ENCODE results near the gene ZNF304.

Gene ZNF304

DNA sequence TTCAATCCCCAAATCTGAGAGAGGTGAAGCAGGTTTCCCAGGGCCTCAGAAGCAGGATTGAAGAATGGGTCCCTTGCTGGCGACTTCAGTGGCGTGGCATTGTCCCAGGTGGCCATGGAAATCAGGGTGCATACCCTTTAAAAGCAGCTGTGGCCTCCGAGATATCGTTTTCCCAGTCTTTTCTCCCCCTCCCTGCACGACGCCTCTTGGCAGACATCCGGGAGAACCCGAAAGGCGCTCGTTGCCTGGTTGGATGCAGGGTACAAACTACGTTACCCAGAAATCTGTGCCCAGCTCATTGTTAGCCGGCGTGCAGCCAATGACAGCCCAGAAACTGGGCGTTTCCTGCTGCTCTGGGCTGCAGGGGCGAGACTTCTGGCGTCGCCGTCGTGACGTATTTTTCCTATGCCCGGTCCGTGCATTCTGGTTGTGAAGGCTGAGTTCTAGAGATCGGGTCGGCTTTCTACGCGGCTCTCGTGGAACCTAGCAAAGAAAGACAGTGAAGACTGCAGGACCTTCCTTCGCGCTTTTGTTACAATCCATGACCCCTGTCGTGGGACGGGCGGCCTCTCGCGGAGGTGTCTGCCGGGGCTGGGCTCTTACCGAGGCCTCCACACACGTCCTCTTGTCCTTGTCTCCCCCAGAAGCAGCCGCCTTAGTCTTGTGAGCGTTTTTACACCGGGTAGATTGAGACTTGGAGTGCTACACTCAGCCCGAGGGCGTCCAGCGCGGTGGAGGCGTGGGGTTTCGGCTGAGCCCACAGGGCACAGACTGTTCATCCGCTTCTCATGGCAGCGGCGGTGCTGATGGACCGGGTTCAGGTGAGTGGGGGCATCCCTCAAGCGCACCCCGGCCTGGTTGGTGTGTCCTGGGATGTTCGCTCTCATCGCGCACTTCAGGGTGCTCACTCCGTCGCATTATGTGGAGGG, at the start of gene ZNF304:
TSS of gene ZNF304 (plus strand) at position 395 of the 929 bp plus-strand sequence. CDS start at position 789, 394 bp downstream.
- no peak for DNase-seq

DNA sequence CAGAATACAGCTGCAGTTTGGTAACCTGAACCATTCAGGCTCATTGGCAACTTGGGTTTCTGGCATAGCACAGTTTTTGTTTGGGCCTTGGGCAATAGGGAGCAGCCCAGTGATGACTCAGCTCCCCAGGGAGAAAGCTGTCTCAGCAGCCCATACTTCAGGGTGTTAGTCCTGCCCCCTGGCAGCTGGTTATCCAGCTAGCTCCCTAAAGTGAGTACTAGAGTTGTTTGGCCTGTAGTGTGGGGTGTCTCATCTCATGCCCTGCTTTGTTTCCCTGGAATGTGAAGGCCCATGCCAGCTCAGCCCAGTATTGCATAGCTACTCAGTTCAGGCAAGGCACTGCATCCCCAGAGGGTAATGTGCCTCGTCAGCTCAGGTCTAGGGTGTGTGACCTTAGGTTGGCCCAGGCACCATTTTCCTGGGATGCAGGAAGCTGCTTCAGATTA, 49.0 kb upstream of the ZNF304 start:
- no peak for DNase-seq

DNA sequence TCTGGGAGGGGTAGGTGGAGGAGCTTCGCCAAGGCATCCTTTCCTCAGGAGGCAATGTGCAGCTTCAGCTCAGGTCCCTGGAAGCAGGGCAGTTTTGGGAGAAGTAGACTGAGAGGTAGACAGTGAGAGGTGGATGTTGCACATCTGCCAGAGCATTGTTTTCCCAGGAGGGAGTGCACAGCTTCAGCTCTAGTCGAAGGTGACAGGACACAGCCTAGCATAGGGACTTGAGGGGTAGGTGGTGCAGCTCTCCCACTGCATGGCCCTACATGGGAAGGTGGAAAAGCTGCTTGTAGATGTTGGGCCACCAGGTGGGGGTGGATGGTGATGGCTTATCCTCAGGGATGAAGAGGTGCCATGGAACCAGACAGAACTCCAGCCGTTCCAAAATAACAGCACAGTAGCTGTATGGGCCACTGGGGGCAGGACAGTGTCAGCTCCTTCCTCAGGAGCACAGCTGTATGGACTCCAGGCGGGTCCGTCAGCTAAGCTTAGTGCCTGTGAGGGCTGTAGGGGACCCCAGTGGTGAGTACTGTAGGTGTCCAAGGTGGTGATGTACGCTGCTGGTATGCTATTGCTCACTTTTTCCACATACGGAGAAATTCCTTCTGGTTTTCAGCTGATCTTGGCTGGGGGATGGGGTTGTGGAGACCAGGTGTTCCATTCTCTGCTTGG, 48.2 kb upstream of the ZNF304 start:
- DNase-seq: no peak

DNA sequence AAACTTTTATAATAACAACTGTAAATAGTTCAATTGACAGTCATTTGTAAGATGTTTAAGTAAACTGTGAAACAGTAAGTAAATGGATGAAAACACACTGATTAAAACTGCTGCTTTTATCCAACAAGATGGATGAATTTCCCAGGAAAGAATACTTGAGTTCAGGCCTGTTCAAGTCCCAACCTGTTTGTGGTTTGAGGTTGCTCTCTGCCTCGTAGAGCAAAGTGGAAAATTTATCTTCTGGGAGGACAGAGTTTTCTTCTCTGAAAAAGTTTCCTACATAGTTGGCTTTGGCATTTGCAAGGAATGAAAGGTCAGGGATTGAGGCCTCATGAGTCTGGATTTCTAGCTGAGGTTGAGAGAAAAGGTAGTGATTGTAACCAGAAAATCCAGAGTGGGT, 46.0 kb upstream of the ZNF304 start:
- DNase-seq: no peak

DNA sequence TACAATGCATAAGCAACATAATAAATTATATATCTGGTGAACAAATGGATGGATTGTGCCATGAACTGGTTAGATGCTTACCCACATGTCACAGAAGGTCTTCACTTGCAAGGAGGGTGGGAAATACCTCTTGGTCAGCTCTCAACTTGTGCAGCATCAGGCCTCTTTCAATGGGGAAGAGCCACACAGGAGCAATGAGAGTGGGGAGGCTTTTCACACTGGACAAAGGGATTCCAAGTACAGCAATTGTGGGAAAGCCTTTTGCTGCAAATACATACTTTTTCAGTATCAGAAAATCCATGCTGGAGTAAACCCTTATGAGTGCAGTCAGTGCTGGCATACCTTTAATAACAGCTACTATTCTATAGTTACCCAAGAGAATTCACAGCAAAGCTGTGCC, 42.6 kb upstream of the ZNF304 start:
- no peak for DNase-seq

DNA sequence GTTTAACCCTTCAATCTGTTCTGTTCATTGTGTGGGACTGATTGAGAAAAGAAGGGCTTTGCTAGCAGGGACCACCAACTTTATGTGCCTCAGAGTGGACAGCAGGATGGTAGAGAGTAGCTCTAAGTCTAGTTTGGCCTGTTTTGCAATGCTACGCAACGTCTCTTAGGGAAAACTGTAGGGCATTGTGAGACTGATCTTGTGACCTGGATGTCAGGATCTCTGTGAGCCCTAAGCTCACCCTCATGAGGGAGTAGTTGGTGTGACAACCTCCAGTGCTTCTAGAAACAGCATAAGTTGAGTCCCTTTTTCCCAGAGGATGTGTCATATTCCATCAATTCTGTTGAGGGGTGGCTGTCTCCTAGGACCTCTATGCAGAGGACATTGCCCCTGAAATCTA, 40.3 kb upstream of the ZNF304 start:
- DNase-seq: no peak

DNA sequence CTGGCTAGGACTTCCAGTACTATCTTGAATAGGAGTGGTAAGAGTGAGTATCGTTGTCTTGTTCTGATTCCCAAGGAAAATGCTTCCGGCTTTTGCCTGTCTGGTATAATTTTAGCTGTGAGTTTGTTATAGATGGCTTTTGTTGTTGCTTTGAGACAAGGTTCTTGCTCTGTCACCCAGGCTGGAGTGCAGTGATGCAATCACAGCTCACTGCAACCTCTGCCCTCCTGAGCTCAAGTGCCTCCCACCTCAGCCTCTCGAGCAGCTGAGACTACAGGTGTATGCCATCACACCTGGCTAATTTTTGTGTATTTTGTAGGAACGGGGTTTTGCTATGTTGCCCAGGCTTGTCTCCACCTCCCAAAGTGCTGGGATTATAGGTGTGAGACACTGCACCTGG, 36.9 kb upstream of the ZNF304 start:
- no peak for DNase-seq

DNA sequence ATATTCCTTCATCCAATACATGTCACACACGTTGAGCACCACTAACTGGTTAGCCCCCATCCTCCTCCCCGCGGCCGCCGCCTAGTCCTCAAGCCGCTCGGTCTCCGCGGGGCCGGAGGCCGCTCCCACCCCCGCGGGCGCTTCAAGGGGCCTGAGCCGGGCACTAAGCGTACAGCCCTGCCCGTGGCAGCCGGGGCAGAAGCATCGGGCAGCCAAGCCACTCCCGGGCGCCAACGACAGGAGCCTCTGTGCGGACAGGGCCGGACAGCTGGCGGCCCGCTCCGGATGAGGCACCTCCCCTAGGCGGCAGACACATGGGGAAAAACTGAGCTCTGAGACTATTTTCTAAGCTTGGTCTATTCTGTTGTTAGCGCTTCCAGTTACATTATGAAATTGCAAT, 33.6 kb upstream of the ZNF304 start:
- no peak for DNase-seq

DNA sequence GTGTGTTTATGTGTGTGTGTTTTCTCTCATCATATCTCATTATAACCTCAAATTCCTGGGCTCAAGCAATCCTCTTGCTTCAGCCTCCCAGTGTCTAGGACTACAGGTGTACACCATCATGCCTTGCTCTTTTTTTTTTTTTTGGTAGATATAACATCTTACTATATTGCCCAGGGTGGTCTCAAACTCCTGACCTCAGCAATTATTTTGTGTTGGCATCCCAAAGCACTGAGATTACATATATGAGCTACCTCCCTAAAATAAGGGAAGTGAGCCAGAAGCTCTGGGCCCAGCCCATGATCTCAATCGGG, 31.2 kb upstream of the ZNF304 start:
- no peak for DNase-seq

DNA sequence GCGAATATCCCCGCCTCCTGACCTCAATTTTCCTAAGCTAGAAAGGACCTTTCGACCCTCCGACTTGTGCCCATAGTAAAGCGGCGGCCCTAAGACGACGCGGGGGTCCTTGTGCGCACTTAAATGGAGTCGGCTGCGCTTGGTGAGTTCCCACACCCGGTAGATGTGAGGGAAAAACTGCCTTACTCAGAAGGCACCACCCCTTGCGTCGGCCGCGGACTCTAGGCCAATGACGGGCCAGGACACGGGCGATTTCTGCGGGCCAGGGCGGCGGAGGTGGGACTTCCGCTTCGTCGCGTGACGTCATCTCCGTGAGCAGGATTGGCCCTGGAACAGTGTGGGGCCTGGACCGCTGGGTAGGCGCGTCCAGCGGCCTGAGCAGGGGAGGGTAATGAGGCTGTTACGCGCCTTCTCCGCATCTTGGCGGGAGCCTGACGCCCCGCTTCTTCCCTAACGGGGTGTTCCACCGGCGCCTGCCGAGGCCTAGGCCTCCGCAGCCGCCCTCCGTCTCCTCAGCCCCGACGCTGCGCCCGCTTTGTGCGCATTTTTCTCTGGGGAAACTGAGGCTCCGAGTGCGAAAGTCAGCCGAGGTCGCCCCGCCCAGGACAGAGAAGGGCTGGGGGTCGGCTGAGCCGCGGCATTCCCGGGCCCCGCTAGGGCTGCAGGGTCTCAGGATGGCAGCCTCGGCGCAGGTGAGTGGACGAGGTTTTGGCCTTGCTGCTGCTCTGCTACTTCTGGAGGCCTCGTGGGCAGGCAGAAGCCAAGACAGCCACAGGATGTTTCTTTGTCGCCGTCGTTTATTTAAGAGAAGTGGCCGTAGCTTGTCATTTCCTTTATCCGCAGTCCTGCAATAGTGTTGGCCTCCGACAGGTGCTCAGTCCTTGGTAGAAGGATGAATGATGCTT, 30.6 kb upstream of the ZNF304 start, which contains the start of gene ZNF543:
TSS of gene ZNF543 (plus strand) at position 293 of the 905 bp plus-strand sequence. CDS start at position 675, 382 bp downstream.
- peak; percentile 47 for DNase-seq

DNA sequence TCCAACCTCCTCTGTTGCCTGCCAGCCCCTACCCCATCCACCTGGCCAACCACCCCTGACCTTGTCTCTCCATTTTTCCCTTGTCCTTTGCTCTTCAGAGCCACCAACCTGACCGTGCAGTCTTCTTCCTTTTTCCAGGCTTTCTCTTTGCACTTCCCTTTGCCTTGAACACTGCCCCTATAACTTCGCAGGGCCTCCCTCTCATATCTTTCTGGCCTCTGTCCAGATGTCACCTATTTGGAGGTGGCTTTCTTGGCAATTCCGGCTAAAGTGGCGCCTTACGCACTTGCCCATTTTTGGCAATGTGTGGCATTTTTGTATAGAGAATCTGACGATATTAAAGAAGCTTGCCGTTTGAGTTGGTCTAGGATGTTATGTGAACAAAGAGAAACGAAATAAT, 30.0 kb upstream of the ZNF304 start:
- no peak for DNase-seq

DNA sequence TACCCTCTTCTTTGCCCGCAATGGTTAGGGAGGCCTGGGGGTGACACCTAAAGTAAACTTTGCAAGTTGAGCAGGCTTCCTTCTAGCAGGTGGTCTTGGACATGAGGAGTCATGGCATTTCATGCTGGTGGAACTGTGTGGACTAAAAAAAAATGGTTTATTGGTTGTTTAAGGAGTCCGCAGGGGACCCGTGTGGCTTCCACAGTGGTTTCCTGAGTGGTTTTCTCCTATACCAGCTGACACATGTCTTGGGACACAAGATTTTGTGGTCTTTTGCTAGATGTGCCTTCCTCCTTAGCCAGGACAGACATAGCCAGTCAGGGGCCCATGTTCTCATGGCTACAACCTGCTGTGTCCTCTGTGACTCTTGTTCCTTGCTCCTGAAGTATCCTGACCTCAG, 29.3 kb upstream of the ZNF304 start:
- DNase-seq: no peak

DNA sequence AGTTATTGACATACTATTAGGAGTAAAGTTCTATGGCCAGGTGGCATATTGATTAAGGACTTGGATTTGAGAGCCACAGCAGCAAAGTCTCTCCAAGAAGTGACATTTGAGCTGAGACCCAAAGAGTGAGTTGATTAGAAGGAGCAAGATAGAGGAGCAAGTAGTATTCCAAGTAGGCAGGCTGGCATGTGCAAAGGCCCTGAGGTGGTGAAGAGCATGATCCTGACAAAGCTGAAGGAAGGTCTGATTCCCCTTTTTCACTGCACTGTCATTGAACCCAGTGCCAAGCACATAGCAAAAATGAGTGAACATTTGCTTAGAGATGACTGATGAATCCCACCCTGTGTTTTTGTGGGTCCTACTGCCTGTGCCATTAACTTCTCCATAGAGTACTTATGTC, 26.1 kb upstream of the ZNF304 start:
- DNase-seq: no peak

DNA sequence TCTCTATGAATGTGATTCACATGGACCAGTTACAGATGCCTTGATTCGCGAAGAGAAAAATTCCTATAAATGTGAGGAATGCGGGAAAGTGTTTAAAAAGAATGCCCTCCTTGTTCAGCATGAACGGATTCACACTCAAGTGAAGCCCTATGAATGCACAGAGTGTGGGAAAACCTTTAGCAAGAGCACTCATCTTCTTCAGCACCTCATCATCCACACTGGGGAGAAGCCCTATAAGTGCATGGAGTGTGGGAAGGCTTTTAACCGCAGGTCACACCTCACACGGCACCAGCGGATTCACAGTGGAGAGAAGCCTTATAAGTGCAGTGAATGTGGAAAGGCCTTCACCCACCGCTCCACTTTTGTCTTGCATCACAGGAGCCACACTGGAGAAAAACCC, 23.1 kb upstream of the ZNF304 start:
- DNase-seq: no peak

DNA sequence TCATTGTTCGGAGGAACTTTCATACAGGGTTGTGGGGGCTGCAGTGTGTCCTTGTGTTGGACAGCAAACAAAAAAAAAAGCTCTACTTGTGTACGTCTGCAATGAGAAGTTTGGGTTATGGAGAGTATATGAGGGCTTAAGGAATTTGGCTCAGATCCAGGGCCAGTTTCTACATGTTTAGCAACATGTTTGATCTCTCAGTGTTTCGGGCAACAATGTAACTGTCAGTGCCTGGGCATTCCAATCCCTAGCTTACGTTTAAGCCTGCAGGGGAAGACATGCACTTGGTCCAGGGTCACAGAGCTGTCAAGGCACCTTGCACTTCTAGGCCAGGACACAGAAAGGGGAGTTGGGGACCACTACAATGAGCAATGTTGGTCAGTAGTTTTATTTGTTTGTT, 16.9 kb upstream of the ZNF304 start:
- DNase-seq: no peak

DNA sequence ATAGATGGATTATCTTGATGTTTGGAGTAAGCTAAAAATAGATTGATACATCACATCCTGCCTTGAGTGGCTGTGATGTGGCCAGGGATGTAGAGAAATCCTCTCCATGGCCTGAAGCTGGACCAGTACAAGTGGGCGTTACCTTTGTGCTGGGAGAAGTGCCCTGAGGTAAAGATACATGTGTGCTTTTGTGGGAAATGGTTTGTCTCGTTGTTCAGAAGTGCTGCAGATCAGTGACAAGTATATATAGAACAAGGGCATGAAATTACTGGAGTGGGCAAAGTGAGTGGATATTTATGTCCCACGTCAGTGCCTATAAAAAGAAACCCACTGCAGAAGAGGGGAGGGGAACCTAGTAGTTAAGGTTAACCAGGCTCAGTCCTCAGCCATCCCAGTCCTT, 12.2 kb upstream of the ZNF304 start:
- DNase-seq: no peak

DNA sequence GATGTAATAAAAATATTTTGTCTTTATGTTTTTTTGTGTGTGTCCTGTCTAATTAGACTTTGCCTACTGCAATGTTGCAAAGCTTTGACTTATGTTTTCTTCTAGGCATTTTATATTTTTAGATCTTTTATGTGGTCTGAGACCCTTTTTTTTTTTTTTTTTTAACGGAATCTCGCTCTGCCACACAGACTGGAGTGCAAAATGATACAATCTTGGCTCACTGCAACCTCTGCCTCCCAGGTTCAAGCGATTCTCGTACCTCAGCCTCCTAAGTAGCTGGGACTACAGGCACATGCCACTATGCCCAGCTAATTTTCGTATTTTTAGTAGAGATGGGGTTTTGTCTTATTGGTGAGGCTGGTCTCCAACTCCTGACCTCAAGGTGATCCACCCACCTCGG, 8.5 kb upstream of the ZNF304 start:
- no peak for DNase-seq

DNA sequence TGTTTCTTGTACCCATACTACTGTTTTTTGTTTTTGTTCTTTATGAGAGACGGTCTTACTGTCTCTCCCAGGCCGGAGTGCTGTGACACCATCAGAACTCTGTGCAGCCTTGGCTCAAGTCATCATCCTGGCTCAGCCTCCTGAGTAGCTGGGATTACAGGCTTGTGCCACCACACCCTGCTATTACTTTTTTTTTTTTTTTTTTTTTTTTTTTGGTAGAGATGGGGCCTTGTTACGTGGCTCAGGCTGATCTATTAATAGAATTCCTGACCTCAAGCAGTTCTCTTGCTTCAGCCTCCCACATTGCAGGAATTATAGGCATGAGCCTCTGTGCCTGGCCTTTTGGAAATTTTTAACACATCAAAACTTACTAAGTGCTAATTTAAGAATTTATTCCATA, 2.9 kb upstream of the ZNF304 start:
- no peak for DNase-seq

DNA sequence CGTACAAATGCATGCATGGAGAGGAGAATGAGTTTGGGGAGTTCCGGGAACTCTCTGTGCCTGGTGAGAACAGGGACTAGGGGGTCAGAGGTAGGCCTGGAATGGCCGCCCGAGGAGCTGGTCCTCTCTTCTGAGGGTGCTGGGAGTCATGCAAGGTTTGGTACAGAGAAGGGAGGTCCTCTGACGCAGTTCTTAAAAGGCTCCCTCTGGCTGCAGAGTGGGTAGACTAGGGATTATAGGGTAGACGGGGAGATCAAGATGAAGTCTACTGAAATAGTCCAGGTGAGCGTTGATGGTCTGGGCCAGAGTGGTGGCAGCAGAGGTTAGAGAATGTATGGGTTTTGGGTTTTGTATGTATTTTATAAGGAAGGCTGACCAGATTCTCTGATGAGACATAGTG, 796 bp downstream of the ZNF304 start:
- no peak for DNase-seq

DNA sequence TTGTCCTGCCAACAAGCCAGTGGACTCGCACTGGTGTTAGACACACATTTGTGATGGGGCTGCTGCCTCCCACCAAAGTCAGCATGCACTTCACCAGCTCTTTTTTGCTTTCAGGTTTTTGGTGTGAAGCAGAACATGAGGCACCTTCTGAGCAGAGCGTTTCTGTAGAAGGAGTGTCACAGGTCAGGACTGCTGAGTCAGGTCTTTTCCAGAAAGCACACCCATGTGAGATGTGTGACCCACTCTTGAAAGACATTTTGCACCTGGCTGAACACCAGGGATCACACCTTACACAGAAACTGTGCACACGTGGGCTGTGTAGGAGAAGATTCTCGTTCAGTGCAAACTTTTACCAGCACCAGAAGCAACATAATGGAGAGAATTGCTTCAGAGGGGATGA, 4.8 kb downstream of the ZNF304 start:
- DNase-seq: no peak

DNA sequence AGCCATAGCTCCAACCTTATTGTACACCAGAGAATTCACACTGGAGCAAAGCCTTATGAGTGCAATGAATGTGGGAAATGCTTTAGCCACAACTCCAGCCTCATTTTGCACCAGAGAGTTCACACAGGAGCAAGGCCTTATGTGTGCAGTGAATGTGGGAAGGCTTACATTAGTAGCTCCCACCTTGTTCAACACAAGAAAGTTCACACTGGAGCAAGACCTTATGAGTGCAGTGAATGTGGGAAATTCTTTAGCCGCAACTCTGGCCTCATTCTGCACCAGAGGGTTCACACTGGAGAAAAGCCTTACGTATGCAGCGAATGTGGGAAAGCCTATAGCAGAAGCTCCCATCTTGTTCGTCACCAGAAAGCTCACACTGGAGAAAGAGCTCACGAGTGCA, 6.3 kb downstream of the ZNF304 start:
- no peak for DNase-seq

DNA sequence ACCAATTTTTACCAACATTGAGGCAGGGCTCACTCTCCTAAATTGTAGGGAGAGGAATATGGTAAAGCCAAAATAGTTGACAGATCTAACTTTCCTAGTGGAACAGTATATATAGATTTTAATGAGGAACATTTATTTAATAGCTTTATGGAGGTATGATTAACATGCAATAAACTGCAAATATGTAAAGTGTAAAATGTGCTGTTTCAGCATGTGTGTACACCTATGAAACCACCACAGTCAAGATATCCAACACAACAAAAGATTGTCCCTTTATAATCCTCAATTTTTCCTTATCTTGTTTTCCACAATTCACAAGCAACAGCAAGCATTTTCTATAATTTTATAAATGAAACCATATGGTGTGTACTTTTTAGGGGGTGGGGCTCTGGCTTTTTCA, 8.2 kb downstream of the ZNF304 start:
- DNase-seq: no peak

DNA sequence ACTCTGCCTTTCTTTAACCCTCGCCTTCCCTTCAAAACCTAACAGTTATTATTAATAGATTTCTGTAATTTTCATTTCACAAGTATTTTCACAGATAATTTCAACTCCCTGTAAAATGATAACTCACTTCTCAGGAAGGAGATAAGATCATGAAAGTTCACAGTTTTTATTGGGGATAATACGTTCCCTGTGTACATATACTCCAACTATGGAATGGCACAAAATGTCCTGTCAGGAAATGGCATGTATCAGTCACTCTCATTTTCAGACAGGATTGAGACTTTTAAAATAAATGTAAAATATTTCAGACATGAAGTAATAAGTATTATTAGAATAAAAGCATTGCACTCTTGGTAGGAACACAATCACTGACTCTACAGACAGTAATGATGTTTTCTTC, 11.3 kb downstream of the ZNF304 start:
- DNase-seq: no peak
